Glomerular endothelial cell (primary cell): ENCODE results near the gene FABP3. TPM values are rescaled to one million over a fixed set of nuclear protein-coding genes. Genes with fewer than 3 reads are reported as not detected.
"Not testable (repeated sequence)": the region's sequence is repeated elsewhere in the genome, so short reads cannot be mapped to it uniquely, and the experiment has no call there.

Experiments
- DNase-seq: peaks from one replicate; pipeline ENCODE4 v3.0.0-alpha.2; 2011; ENCODE audit warnings: low read depth, low spot score; ENCODE audit errors: extremely low read depth
- total RNA-seq: library from RNA; depleted of rRNA; stranded (reverse); fragments of >200 nt; gene quantifications from 2 replicates; pipeline ENCODE4 v1.2.3, GENCODE V29; 2015

The FABP3 gene
- total RNA-seq, 1 donor from 2014 or later: not detected

GRCh38 chr1:31399976-31400375 lies 27.1 kb upstream of the FABP3 start:
- no peak for DNase-seq

DNA sequence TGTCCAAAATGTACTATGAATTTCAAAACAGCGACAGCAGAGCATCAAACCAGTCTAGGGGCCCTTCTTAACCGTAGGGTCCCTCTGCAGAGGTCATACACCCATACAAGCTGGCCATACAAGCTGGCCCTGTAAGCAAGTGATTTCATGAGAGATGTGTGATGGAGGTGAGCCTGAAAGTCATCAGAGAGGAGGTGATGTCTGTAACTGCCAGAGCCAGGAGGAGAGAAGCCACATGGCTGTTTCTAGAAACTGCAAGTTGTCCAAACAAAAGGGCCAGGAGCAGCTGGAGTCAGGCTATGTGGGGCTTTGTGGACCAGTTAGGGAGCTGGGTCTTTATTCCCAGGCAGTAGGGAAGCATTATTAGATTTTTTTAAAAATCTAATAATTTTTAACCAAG lies 25.4 kb upstream of the FABP3 start:
- no peak for DNase-seq

GRCh38 chr1:31397360-31398095 lies 24.7 kb upstream of the FABP3 start:
- no peak for DNase-seq

GRCh38 chr1:31396633-31397351 lies 23.9 kb upstream of the FABP3 start:
- DNase-seq: no peak

- DNase-seq: no peak
These were observed 21.8 kb upstream of the FABP3 start for GRCh38 chr1:31394584-31395193.

- no peak for DNase-seq
These were observed 20.6 kb upstream of the FABP3 start for GRCh38 chr1:31393463-31393862.

DNA sequence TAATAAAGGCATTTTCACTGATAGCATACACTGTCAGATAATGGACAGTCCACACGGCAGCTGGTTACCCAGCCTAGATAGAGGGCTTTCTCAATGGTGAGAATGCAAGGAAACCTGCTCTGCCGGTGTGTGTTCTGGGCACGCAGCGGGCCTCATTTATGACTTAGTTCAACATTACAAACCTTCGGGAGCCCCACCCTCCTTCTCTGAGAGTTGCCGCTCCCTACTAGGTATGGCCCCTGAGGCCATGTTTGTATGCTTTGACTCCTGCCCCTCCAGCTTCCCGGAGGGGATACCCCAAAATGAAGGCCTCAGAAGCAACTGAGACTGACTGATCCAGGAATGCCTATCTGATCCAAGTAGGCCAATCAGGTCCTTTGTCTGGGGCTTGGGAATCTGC lies 17.2 kb upstream of the FABP3 start:
- no peak for DNase-seq

GRCh38 chr1:31389616-31390015 lies 16.7 kb upstream of the FABP3 start:
- DNase-seq: no peak

DNA sequence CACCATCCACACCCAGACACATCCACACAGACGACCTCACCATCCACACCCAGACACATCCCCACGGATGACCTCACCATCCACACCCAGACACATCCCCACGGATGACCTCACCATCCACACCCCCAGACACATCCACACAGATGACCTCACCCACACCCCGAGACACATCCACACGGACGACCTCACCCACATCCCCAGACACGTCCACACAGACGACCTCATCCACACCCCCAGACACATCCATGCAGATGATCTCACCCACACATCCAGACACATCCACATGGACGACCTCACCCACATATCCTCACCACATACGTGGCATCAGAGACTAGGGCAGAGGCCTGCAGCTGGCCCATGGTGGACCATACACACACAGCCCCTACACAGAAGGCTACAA lies 14.7 kb upstream of the FABP3 start:
- DNase-seq: no peak

DNA sequence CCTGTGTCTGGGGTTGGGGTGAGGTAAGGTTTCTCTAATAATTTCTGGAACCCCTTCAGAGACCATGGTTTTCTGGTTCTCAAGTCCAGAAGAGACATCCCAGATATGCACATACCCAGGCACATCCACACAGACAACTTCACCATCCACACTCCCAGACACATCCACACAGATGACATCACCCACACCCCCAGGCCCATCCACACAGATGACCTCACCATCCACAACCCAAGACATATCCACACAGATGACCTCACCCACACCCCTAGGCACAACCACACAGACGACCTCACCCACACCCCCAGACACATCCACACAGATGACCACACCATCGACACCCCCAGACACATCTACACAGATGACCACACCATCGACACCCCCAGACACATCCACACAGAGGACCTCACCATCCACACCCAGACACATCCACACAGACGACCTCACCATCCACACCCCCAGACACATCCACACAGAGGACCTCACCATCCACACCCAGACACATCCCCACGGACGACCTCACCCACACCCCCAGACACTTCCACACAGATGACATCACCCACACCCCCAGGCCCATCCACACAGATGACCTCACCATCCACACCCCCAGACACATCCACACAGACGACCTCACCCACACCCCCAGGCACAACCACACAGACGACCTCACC lies 13.8 kb upstream of the FABP3 start:
- not testable (repeated sequence) for DNase-seq

GRCh38 chr1:31383967-31384366 lies 11.1 kb upstream of the FABP3 start:
- no peak for DNase-seq

DNA sequence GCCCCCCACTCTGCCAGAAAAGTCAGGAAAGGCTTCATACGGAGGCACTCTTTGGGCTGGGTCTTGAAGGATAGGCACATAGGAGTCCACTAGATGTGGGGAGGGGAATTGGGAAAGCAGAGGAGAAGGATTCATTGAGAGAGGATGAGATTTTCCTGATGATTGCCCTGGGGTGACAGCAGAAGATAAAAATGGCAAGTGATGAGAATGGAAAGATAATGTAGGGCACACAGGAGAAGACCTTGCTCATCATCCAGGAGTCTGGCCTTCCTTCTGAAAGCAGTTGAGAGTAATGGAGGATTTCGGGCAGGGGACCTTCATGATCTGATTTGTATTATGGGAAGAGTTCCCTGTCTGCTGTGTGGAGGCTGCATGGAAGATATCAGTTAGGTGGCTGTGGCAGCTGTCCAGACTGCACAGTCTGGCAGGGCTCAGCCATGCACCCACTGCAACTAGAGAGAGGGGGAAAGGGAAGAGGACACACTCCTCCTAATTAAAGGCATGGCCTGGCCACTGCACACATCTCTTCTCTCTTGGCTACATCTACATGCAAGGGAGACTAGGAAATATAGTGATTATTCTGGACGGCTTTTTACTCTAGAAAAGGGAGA lies 9.6 kb upstream of the FABP3 start:
- no peak for DNase-seq

GRCh38 chr1:31381394-31382294 lies 8.8 kb upstream of the FABP3 start:
- no peak for DNase-seq

GRCh38 chr1:31380181-31380580 lies 7.3 kb upstream of the FABP3 start:
- no peak for DNase-seq

- DNase-seq: no peak
These were observed 5.1 kb upstream of the FABP3 start for GRCh38 chr1:31378001-31378400.

GRCh38 chr1:31377364-31377863 lies 4.5 kb upstream of the FABP3 start:
- DNase-seq: no peak

GRCh38 chr1:31376375-31377134 lies 3.7 kb upstream of the FABP3 start:
- no peak for DNase-seq

- no peak for DNase-seq
These were observed 1.8 kb upstream of the FABP3 start for GRCh38 chr1:31374511-31375196.
